ENCODE data around the gene ACTN1. TPM values are rescaled to one million over a fixed set of nuclear protein-coding genes. Genes with fewer than 3 reads are reported as not detected.
A peak's percentile ranks its signal among the peaks of the same experiment; 100 is the strongest.

The ACTN1 gene
- total RNA-seq, 1 donor from 2014 or later = 60.1 TPM

DNA sequence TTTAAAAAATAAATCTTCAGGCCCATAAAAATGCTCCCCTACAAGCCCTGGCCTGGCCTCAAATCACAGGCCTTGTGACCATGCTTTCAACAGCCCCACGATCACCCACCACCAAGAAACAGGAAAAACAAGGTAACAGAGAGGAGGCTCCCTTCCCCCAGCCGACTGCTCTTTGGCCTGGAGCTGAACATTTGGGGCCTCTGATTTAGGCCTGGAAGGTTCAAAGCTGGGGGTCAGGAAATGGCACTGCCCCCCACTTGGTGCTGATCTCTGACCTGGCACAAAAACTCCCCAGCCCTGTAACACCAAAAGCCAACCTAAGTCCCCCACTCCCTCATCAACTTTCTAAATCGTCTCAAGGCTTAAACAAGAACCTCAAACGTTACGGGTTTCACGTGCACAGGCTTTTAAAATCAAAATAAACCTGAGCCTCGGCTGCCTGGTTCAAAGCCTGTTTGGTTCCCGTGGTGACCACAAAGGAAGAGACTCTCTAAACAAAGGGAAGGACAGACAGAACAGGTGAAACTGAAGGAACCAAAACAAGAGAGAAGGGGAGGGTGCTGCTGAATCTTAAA lies 9.0 kb downstream of the ACTN1 start:
- ATAC-seq = no peak
- no peak for DNase-seq (ENCODE audit: low spot score)

DNA sequence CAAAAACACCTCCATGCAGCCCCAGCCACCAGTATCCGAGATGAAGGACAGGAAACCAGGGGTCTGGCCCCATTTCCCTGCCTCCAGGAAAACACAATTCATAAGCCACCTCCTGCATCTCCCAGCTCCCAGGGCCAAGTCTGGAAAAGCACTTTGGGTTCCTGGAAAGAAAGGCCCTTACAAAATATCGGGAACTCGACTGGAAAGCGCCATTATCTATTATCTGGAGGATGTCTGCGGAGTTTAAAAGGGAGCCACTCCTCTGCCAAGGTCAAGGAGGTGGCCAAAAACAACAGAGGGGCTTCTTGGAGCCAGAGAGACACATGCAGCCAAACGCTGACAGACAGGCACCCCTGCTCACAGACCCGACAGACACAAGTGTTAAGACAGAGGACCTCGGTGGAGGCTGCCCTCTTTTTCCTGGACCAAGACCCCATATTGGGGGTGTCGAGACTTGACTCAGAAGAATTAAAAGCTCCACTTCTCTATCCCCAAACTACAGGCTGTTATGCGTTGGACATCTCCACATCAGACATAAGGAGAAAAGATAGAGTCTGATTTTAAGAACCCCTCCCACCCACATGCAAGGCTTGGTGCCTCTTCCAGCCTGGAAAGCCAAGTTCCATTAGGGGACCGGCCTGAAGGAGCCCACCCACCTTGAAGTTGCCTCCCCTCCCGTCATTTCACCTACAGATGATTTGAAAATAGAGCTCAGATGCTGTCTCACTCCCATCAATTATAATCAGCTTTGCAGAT lies 9.6 kb downstream of the ACTN1 start:
- ATAC-seq (no peak), DNase-seq (ENCODE audit: low spot score) (no peak)

DNA sequence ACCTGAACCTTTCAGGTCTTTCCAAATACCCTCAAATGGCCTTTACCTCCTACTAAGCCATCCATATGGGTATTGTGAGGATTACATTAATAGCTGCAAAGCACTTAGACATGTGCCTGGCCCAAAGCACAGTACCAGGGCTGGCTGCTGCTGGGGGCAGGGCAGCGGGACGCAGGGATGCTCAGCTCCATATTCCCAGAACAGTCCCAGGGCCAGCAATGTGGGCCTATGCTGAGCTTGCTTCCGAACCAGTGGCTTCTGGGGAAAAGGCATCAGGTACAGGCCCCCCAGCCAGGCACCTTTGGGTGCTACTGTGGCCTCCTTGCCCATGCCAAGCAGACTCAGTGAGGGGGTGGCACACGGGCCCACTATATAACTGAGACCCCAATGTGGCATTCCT lies 10.4 kb downstream of the ACTN1 start:
- ATAC-seq (no peak), DNase-seq (ENCODE audit: low spot score) (no peak)

DNA sequence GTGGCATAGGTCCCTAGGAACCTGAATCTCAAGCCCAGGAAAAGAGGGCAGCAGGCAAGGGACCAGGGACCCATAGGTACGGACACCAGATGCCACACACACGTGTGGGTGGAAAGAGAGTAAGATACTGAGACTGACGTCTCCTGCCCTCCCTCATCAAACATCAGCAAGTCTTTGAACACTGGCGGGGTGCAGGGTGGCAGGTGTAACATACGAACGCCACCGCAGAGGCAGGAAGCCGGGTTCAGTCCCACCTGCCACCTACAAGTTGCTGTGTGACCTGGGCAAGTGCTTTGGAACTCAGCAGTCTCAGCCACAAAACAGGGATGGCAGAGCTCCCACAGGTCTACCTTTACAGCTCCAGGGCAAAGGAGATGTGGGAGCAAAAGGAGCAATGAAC lies 11.1 kb downstream of the ACTN1 start:
- DNase-seq (ENCODE audit: low spot score) = no peak

DNA sequence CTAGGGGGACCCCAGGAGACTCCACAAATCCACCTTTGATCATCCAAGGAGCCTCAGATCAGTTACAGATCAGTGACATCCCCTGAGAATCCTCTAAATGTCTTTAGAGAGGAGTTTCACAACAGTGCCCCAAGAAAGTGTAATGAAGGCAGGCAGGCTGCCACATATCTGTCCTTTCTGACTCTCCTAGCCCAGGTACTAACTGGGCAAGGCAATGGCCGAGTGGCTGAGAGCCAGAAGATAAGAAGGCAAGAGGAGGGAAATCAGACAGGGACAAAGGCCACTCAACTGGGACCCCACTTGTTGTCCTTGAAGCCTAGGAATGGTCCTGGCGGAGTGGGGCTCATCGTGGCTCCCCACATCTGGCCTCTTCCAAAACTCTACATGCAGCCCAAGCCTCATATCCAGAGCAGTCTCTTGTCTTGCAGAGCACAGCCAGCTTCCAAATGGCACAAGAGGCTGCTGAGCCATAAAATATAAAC lies 11.6 kb downstream of the ACTN1 start:
- peak; percentile 21 for ATAC-seq

More for the DNA sequence above, 11.1 kb downstream of the ACTN1 start:
- no peak for ATAC-seq

DNA sequence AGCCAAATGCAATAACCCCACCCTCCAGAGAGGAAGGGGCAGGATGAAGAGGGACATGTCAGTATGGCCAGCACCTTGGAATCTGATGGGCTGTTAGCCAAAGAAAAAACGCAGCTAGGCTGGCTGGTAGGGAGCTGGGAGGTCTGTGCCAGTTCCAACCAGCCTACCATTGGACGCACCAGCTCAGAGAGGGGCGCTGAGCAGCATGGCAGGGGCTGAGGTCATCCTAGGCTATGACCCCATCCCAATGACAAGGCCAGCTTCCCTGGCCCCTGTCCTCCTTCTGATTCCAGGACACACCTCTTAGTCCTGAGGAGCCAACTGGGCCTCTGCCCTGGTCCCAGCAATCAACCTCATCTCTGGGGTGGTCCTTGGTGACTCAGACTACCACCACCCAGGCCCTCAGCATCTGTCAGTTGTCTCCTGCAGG lies 12.2 kb downstream of the ACTN1 start:
- DNase-seq (ENCODE audit: low spot score) (no peak), ATAC-seq (no peak)

More for the DNA sequence above, 11.6 kb downstream of the ACTN1 start:
- no peak for DNase-seq (ENCODE audit: low spot score)

DNA sequence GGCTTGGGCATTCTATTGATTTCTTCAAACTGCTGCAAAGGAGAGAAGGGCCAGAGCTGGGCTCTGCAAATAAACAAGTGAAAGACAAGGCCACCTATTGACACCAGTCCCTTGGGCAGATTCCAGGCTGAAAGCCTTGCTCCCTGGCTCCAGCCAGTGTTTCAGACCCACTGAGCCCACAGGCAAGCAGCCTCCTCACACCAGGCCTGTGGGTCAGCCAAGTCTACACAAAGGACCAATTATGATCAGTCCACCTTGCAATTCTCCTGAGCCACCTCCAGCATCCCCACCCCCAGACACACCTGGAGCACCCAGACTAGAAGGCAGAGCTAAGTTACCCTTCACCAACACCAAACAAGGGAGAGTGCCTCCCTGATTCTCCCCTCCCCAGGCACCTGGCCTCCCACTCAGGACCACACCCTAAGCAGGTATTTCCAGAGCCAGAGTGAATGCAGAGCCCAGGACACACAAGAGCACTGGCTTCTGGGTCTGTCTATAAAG lies 13.8 kb downstream of the ACTN1 start:
- ATAC-seq (peak; percentile 69), DNase-seq (ENCODE audit: low spot score) (no peak)

DNA sequence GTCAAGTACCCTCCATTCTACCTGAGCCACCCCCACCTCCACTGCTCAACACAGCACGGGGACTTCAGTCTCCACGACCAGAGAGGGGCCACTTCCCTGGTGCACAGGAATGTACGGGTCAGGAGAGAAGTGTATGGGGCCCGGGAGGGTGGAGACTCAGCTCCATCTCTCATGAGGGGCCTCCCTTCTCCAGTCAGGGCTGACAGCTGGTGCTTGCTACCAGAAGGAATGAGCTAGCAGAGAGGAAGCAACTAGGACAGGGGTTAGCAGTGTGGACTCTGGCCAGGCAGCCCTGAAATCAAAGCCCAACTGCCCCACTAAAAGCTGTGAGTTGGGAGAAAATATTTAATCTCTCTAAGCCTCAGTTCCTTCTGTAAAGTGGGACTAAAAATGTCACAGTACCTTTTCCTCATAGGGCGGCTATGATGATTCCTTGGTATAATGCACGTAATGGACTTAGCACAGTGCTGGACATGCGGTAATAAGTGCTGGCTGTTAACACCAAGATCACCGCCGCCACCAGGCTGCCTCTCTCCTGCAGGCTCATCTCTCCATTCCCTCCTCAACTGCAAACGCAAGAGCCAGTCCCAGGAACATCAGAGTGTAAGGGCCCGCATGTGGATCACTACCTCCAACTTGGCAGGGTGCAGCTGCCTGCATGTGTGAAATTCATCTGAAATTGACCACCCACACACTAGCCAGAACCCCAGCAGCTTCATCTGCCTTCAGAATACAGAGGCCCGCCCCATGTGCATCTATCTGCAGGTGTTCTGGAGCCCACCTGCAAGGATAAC lies 14.6 kb downstream of the ACTN1 start:
- no peak for DNase-seq (ENCODE audit: low spot score)
- peak; percentile 82 for ATAC-seq

DNA sequence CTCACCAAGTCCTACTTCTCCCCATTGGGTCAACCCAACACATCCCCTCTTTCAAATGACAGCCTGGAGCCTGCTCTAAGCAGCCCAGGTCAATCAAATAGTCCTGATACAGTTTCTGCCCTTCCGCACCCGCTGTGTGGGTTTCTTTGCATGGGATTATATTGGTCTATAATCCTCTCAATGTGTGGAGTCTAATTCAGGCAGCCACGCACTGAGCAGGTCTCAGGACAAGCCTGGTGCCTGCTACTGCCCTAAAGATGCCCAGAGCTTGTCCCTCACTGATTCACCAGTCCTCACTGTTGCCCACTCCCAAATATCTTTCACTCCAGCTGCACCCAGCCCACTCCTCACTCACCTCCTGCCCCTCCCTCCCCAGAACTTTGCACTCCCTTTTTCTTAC lies 16.4 kb downstream of the ACTN1 start:
- ATAC-seq (no peak), DNase-seq (ENCODE audit: low spot score) (no peak)

DNA sequence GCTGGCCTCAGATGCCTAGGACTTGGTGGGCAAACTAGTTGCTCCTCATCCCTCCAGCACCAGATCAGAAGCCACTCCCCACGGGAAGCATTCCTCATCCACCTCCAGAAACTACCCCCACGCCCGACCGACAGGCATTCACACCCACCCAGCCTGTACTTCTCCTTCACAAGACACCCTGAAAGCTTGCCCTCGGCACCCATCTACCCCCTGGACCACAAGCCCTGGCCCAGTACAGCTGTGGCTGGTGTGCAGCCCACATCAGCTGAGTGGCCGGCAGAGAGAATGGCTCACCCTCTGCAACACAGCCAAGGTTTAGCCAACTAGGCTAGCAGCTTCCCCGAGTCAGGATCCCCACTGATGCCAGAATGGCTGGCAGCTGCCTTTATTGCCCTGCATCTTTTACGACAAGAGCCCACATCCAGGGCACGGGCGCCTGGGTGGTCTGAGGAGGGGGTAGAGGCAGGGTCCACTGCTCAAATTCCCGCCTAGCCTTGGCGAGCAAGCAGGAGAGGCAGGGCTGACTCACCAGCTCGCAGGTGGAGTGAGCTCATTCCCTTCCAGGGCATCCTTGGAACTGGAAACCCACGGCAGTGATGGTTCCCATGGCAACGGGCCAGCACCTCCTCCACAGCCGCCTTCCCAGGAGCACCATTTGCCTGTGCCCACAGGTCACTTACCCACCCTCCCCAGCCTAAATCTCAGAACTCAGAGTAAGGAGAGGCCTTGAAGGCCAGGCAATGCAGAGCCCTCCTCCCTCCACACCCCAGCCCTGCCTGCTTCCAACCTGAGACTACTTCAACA lies 17.1 kb downstream of the ACTN1 start:
- no peak for ATAC-seq
- DNase-seq (ENCODE audit: low spot score) = no peak

DNA sequence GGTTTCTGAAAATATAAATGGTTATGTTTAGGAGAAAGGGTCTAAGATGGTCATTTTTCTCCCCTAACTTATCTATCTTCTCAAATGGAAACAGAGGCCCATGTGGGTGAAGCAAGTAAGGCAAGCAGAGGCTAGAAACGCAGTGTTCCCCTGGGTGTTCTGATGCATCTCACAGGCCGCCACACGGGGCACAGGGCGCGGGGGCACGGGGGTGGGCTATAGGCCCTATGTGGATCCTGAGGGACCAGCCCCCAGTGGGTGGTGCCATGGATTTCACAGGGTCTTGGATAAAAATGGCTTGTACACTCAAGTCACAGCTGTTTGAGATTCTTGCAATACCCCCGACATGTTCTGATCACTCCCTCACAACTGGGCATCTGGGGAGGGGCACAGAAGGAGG lies 17.7 kb downstream of the ACTN1 start:
- DNase-seq (ENCODE audit: low spot score) (no peak), ATAC-seq (no peak)

DNA sequence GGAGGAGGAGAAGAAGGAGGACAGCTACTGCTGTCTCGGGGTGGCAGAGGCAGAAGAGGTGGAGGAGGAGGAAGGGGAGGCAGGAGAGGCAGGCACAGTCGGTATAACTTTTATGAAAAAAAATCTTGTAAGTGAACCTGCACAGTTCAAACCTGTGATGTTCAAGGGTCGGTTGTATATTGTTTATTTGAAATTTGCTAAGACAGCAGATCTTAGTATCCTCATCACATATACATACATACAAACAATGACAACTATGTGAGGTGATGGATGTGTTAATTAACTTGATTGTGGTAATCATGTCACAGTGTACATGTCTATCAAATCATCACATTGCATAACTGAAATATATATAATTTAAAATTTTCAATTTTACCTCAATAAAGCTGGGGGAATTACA lies 19.0 kb downstream of the ACTN1 start:
- ATAC-seq (no peak), DNase-seq (ENCODE audit: low spot score) (no peak)

DNA sequence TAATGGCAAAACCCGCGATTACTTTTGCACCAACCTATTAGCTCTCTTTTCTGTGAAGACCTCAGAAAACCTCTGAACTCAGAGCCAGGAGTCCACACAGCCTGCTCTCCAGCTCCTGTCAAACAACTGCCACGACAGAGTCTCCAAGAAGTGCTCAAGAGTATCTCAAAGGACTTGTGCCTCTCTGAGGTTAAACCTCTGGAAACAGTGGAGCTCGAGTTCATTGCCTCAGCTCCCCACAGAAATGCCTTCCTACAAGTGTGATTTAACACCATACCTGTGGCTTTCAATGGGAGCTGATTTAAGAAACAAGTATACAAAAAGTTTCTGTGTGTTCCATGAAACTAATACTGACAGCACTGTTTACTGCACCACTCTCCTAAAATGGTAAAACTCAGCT lies 20.1 kb downstream of the ACTN1 start:
- ATAC-seq (peak; percentile 28), DNase-seq (ENCODE audit: low spot score) (no peak)

DNA sequence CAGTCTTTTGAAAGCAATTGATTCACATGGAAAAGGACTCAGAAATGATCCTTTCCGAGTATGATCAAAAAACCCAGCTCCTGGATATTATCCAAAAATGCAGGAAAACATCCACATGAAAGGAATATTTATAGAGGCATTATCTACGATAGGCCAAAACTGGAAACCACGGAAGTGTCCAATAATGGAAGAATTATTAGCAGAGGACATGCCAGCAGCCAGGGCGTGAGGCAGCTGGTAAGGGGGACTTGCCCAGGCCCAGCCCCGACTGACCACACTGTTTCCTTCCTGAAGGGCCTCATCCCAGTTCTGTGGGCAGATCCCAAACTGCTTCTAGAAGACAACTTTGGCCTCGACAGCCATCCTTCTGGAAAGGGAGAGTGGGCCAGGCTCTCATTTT lies 20.5 kb downstream of the ACTN1 start:
- no peak for DNase-seq (ENCODE audit: low spot score)
- peak; percentile 4 for ATAC-seq

DNA sequence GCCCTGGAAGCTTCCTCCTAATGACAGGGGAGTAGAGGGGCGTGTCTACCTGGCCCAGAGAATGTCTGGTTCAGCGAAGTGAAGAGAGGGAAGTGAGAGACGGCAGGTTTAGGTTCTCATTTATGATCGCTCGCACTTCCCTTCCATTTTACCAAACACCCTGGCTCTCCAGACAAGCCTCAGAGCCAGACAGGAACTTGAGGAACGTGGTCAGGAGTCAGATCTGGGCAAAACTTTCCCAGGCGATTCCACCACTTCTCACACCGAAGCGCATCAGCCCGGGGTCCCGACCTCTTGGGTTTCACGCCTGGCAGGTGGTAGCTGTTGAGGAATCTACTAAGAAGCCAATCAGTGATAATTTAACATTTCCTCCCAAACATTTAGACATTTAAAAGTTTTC lies 21.3 kb downstream of the ACTN1 start:
- ATAC-seq = no peak
- no peak for DNase-seq (ENCODE audit: low spot score)

DNA sequence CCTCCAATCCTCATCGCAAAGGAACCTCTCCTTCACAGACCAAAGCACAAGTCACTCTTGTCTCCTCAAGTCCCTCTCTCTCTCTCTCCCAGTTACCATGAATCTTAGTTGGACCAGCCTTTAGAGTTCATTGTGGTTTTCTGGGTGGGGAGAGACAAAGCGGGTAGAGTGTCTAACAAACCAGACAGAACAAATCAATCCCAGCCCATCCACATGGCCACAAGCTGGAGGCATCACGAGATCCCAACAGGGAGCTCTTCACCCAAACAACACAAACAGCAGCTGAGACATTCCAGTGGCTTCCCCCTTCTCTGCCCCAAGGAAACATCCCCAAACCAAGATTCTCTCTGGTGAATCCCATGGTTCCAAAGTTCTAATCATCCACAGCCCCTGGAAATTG lies 22.4 kb downstream of the ACTN1 start:
- ATAC-seq (no peak), DNase-seq (ENCODE audit: low spot score) (no peak)

DNA sequence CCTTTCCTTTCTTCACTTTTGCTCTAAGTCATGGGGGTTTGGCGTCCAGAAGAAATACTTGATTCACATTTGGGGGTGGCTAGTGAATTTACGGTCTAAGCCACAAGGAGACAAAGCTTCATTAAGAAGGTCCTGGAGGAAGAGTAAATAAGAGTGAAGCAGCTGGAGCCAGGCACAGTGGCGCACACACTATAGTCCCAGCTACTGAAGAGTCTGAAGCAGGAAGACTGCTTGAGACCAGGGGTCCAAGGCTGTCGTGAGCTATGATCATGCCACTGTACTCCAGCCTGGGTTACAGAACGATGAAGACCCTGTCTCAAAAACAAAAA lies 23.3 kb downstream of the ACTN1 start:
- DNase-seq (ENCODE audit: low spot score) (no peak), ATAC-seq (peak; percentile 39)

DNA sequence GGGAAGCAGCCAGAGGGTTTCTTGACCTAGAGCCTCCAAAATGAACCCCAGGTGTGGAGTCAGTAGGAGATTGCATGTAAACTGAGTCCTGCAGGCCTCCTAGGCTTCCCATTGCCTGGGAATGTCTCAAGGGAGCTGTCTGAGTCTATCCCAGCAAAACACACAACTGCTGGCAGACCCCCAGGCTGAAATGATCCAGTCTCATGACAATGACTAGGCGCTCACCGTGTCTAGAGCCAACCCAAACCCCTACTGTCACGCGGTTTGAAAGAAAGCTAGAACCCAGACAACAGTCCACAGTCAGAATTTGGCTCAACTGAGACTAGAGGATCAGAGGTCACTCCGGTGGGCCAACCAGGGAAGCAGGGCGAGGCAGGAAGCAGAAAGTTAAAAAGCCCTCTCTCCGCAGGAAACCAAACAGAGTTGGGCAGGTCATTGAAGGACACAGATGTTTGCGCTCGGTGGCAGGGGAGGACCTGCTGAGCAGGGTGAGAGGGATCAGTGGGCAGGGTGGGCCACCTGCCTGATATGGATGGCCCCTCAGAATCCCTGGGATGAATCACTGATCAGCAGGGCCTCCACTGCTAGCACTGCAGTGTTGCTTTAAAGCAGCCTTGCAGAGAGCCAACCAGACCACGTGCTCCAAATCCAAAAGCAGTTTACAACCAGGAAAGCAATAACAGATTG lies 23.8 kb downstream of the ACTN1 start:
- ATAC-seq (peak; percentile 70), DNase-seq (ENCODE audit: low spot score) (no peak)

DNA sequence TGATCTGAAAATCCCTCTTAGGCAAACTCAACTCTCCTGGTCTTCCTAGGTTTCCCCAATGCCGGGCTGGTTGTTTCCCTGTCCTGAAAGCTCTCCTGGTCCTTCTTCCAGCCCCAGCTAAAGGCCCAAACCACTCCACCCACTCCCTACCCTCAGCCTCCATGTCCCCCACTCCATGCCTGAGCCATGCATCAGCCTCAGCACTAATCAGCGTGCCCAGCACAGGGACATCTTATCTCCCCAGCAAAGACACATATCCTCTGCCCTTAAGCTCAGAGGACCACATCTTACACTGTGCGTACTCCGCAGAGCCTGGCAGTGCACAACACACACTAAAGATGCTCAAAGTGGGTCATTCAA lies 25.9 kb downstream of the ACTN1 start:
- no peak for ATAC-seq
- DNase-seq (ENCODE audit: low spot score) = no peak

DNA sequence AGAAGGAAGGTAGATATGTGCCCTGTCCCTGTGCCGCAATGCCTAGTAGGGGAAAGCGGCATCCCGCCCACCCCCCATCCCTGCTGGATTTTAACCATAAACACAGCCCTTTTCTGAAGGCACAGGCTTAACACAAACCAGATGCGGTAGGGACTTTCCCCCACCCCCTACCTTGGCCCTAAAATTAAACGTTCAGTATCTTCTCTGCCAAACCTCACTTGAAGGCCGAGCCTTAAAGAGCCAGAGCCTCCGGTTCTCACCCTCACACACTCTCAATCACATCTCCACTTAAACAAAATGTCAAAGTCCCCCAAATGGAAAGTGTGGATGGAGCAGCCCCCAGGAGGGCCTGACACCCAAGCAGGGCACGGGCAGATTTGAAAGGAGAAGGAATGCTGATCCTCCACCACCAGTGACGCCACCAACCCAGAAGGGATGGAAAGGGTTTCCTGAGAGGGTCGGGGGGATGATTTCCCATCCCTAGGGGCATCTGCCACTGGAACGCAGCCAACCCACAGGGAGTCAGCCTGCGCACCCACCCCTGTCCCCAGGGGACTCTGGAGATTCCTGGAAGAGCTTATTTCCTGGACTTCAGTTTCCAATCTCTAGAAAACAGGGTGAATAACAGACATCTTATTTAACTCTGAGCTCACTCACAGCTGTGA lies 26.4 kb downstream of the ACTN1 start:
- DNase-seq (ENCODE audit: low spot score) (no peak), ATAC-seq (no peak)
